ENCODE results near the gene TSPAN9. TPM values are rescaled to one million over a fixed set of nuclear protein-coding genes. Genes with fewer than 3 reads are reported as not detected.

TSPAN9 gene
- total RNA-seq, 1 donor from 2014 or later = 49.4 TPM

DNA sequence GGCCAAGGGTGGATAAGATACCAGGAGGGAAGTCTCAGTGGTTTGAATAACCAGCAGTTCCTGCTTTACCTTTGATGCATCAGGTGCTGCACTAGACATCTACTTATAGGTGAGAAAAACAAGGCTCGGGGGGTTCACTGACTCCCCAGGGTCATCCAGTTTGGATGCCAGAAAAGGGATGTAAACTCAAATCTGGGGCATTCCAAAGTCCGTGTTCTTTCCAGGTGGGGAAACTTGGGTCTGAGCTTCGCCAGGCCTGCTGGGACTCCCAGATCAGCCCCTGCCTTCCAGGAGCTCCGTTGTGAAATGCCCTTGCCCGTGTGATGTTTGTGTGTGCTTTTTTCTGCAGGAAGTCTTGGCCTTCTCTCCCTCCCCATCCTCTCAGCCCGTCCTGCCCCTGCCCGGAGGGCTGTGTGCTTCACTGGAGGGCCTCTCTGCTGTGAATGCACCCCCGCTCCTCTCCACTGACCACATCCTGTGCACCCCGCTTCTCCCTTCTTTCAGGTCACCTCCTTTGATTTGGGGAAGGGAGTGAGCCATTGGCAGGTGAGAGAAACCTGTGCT lies 42.1 kb downstream of the TSPAN9 start:
- Mint-ChIP-seq H3K36me3 (peaks cover 7% of the 10 kb centered on the region), H3K9me3 (peaks cover 7% of the 10 kb centered on the region), H3K4me1 (peaks cover 32% of the 10 kb centered on the region), H3K27ac (peak overlapping the region; percentile 51), H3K4me3 (no peak overlapping the region), H3K27me3 (ENCODE audit: low read depth) (no peaks in the 10 kb centered on the region)
- DNase-seq (ENCODE audit: low spot score in 2 of 2, unreplicated experiment in 2 of 2) = no peak
- TF ChIP-seq, protein P1, sequence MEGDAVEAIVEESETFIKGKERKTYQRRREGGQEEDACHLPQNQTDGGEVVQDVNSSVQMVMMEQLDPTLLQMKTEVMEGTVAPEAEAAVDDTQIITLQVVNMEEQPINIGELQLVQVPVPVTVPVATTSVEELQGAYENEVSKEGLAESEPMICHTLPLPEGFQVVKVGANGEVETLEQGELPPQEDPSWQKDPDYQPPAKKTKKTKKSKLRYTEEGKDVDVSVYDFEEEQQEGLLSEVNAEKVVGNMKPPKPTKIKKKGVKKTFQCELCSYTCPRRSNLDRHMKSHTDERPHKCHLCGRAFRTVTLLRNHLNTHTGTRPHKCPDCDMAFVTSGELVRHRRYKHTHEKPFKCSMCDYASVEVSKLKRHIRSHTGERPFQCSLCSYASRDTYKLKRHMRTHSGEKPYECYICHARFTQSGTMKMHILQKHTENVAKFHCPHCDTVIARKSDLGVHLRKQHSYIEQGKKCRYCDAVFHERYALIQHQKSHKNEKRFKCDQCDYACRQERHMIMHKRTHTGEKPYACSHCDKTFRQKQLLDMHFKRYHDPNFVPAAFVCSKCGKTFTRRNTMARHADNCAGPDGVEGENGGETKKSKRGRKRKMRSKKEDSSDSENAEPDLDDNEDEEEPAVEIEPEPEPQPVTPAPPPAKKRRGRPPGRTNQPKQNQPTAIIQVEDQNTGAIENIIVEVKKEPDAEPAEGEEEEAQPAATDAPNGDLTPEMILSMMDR (IDR thresholded peaks at IDR 0.05; ENCODE audit: unreplicated experiment) = no peak

DNA sequence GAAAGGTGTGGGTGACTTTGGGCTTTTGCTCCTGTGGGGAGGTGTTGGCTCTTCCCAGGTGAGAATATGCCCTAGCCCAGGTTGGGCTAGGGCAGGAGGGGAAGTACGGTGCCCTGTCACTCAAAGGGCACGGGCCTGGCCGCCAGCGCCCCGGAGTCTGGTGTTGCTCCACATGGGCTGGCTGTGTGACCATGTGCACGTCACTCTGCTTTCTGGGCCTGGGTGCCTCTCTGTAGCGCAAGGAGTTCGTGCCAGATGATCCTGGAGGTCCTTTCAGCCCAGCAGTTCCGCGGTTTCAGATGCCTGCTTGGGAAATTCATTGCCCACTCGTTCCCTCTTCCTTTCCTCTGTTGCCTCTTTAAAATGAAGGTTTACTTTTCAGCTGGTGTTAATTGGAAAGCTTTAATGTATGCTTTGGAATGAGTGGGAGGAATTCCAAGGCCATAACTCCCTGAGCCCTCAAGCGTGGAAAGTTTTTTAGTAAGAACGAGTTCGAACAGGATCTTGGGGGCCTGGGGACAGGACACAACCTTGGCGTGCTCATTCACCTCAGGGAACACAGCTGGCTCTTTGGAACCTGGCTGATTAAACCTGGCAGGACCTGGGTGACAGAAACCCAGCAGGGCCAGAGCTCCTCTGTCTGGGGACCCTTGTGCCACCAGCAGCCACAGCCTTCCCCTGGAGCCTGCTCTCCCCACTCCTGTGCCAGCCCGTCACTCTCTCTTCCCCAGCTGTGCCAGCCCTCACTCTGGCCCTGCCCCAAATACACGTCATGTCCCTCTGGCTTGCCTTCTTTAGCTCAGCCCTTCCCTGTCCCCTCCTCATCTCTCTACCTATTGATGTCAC lies 42.8 kb downstream of the TSPAN9 start:
- TF ChIP-seq, protein P1 (IDR thresholded peaks at IDR 0.05; ENCODE audit: unreplicated experiment) = no peak
- H3K27me3 Mint-ChIP-seq (ENCODE audit: low read depth) = no peaks in the 10 kb centered on the region
- DNase-seq (ENCODE audit: low spot score in 2 of 2, unreplicated experiment in 2 of 2) = no peak
- peaks cover 7% of the 10 kb centered on the region for H3K9me3 Mint-ChIP-seq
- H3K27ac Mint-ChIP-seq = peak overlapping the region; percentile 51
- no peak overlapping the region for H3K4me3 Mint-ChIP-seq
- peaks cover 7% of the 10 kb centered on the region for H3K36me3 Mint-ChIP-seq
- H3K4me1 Mint-ChIP-seq = peaks cover 32% of the 10 kb centered on the region

DNA sequence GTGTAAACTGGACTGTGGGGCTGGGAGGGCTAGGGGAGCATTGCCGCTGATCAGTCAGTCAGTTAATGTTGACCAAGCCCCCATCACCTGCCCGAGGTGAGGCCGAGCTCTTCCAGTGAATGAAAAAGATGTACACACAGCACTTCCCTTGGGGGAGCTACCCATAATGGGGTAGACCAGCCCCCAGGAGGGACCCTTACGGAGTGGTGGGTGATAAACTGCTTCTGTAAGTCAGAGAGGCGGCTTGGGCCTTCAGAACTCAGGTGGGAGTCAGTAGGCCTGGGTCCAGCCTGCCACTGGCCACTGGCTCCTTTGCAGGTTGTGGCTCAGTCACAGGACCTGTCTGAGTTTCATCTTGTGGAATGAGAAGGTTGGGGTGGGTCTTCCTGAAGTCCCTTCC lies 43.5 kb downstream of the TSPAN9 start:
- no peak overlapping the region for H3K4me3 Mint-ChIP-seq
- TF ChIP-seq, protein P1 (IDR thresholded peaks at IDR 0.05; ENCODE audit: unreplicated experiment) = no peak
- no peak for DNase-seq (ENCODE audit: low spot score in 2 of 2, unreplicated experiment in 2 of 2)
- H3K4me1 Mint-ChIP-seq = peaks cover 32% of the 10 kb centered on the region
- H3K27ac Mint-ChIP-seq = peak overlapping the region; percentile 51
- no peaks in the 10 kb centered on the region for H3K27me3 Mint-ChIP-seq (ENCODE audit: low read depth)
- H3K36me3 Mint-ChIP-seq = peaks cover 11% of the 10 kb centered on the region
- peaks cover 12% of the 10 kb centered on the region for H3K9me3 Mint-ChIP-seq

DNA sequence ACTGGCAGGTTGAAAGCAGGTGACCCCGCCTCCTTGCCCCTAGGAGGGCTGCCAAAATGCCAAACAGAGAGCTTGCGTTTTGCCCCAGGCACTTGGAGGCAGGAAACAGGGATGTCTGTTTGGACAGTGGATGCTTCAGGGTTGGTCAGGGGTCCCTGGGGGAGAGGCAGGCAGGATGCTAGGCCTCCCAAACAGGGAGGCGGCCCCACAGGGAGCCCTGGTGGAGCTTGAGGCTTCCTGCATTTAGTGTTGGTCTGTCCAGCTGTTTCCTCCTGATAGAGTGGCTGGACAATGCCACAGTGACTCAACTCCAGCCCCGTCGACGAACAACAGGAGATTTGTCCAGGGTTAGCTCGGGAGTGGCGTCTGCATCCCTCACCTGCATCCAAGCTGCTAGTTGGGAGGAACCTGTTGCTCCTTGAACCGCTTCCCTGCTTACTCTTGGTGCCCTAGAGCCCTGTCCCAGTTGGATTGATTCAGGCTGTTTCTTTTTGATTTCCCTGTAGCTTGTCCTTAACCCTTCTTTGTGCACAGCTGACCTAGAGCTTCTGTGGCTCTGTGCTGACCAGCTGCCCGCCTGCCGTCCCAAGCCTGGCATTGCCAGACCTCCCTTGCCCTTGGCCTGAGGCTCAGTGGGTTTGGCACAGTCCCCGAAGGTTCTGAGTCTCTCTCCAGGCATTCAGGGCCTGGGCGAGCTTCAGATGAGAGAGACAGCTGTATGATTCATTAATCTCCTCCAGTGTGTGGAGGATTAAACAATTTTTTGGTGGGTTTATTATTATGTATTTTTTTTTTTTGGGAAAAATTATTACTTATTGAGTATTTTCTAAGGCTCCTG lies 45.9 kb downstream of the TSPAN9 start:
- Mint-ChIP-seq H3K9me3 (peaks cover 18% of the 10 kb centered on the region), H3K27me3 (ENCODE audit: low read depth) (no peaks in the 10 kb centered on the region), H3K4me3 (no peak overlapping the region), H3K4me1 (peaks cover 22% of the 10 kb centered on the region), H3K27ac (no peak overlapping the region), H3K36me3 (peaks cover 25% of the 10 kb centered on the region)
- TF ChIP-seq, protein P1 (IDR thresholded peaks at IDR 0.05; ENCODE audit: unreplicated experiment) = no peak
- DNase-seq (ENCODE audit: low spot score in 2 of 2, unreplicated experiment in 2 of 2) = no peak

DNA sequence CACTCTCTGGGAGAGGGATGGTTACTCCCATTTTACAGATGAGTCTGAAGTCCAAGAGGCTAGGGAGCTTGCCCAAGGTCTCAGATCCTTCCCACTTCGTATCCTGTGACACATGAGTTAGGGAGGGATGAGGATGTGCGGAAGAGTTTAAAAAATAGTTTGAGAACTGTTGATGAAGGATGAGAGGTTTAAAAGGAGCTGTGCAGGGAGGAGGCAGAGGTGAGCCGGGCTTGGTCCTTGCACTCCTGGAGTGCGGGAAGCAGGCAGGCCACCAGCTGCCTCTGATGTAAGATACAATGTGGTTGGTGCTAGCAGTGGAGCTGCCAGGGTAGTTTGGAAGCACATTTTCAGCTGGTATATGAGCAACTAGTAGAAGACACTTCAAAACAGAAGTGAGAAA lies 46.5 kb downstream of the TSPAN9 start:
- DNase-seq (ENCODE audit: low spot score in 2 of 2, unreplicated experiment in 2 of 2) = no peak
- H3K9me3 Mint-ChIP-seq = peaks cover 19% of the 10 kb centered on the region
- no peaks in the 10 kb centered on the region for H3K27me3 Mint-ChIP-seq (ENCODE audit: low read depth)
- H3K4me3 Mint-ChIP-seq = no peak overlapping the region
- no peak overlapping the region for H3K27ac Mint-ChIP-seq
- TF ChIP-seq, protein P1 (IDR thresholded peaks at IDR 0.05; ENCODE audit: unreplicated experiment) = no peak
- peaks cover 29% of the 10 kb centered on the region for H3K36me3 Mint-ChIP-seq
- peaks cover 20% of the 10 kb centered on the region for H3K4me1 Mint-ChIP-seq

Data from mesothelial cell of epicardium (in vitro differentiated cells).